Panc1 (cell line): ENCODE data around the gene CUL5.

Experiments used
- POLR2AphosphoS5 ChIP-seq: IDR thresholded peaks from 2 replicates; pipeline ENCODE4 v1.6.1; 2012; ENCODE audit warnings: mild to moderate bottlenecking, low read depth, low read length, moderate library complexity
- TF ChIP-seq, protein P1 (sequence below): fragments of 450-650 bp; IDR thresholded peaks from 2 replicates; pipeline ENCODE4 v1.5.1; 2017; ENCODE audit warnings: mild to moderate bottlenecking

- TF ChIP-seq, protein P1, sequence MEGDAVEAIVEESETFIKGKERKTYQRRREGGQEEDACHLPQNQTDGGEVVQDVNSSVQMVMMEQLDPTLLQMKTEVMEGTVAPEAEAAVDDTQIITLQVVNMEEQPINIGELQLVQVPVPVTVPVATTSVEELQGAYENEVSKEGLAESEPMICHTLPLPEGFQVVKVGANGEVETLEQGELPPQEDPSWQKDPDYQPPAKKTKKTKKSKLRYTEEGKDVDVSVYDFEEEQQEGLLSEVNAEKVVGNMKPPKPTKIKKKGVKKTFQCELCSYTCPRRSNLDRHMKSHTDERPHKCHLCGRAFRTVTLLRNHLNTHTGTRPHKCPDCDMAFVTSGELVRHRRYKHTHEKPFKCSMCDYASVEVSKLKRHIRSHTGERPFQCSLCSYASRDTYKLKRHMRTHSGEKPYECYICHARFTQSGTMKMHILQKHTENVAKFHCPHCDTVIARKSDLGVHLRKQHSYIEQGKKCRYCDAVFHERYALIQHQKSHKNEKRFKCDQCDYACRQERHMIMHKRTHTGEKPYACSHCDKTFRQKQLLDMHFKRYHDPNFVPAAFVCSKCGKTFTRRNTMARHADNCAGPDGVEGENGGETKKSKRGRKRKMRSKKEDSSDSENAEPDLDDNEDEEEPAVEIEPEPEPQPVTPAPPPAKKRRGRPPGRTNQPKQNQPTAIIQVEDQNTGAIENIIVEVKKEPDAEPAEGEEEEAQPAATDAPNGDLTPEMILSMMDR = no peak
- TF ChIP-seq POLR2AphosphoS5 = no peak
Measured at GRCh38 chr11:108007819-108008218, 879 bp upstream of the CUL5 start.
